AG09309 (cell line): ENCODE results near the gene DARS2.
"Not testable (repeated sequence)": the region's sequence is repeated elsewhere in the genome, so short reads cannot be mapped to it uniquely, and the experiment has no call there.

Experiments
- DNase-seq: peaks from one replicate; pipeline ENCODE4 v3.0.0-alpha.2; 2010; ENCODE audit warnings: low read depth
- H3K4me3 ChIP-seq: 2 replicates; pipeline ENCODE4 v1.5.1; 2011; ENCODE audit warnings: mild to moderate bottlenecking, low read depth, low read length, moderate library complexity; ENCODE audit not compliant: control insufficient read depth
- TF ChIP-seq, protein P1 (sequence below): IDR thresholded peaks from 2 replicates; pipeline ENCODE4 v1.5.1; 2011; ENCODE audit warnings: mild to moderate bottlenecking, low read depth, low read length, inconsistent platforms; ENCODE audit not compliant: insufficient read depth, control insufficient read depth; ENCODE audit errors: missing control alignments

Gene DARS2

DNA sequence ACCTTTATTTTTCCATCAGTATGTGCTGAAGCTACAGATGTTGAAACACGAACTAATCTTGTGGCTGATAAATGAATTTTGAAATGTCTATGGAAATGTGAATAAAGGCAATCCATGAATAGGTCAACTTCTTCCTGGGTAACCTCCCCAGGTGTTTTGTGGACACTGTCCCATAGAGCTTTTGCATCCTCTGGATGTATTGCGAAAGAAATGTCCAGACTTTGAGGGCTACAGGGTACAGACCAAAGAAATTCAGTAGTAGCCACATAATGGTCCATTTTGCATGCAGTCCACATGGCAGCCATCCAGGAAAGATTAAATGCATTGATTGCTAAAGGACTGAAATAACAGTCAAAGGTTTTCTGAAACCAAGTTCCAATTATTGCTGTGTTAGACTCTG, 21.5 kb upstream of the DARS2 start:
- H3K4me3 ChIP-seq = no peak overlapping the region
- TF ChIP-seq, protein P1, sequence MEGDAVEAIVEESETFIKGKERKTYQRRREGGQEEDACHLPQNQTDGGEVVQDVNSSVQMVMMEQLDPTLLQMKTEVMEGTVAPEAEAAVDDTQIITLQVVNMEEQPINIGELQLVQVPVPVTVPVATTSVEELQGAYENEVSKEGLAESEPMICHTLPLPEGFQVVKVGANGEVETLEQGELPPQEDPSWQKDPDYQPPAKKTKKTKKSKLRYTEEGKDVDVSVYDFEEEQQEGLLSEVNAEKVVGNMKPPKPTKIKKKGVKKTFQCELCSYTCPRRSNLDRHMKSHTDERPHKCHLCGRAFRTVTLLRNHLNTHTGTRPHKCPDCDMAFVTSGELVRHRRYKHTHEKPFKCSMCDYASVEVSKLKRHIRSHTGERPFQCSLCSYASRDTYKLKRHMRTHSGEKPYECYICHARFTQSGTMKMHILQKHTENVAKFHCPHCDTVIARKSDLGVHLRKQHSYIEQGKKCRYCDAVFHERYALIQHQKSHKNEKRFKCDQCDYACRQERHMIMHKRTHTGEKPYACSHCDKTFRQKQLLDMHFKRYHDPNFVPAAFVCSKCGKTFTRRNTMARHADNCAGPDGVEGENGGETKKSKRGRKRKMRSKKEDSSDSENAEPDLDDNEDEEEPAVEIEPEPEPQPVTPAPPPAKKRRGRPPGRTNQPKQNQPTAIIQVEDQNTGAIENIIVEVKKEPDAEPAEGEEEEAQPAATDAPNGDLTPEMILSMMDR = no peak
- no peak for DNase-seq

- H3K4me3 ChIP-seq, DNase-seq: not testable (repeated sequence)
Observed at GRCh38 chr1:173813654-173814053, 10.8 kb upstream of the DARS2 start.

DNA sequence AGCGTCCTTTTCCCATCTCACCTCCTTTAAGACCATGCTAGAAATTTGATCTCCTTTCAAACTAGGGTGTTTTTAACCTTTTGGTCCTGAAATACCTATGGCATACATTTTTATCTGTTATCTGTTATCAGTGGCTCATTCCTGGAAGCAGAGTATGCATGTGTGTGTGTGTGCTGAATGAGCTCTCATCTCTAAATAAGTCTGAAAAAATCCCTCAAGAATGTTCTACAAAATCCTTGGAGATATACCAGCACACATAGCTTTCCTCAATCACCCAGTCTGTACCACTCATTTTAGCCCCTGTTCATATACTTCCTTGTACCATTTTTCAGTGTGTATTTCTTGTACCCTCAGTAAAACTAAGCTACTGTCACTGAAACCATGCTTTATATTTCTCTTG, 6.0 kb upstream of the DARS2 start:
- TF ChIP-seq, protein P1 = no peak
- H3K4me3 ChIP-seq = no peak overlapping the region
- no peak for DNase-seq

DNA sequence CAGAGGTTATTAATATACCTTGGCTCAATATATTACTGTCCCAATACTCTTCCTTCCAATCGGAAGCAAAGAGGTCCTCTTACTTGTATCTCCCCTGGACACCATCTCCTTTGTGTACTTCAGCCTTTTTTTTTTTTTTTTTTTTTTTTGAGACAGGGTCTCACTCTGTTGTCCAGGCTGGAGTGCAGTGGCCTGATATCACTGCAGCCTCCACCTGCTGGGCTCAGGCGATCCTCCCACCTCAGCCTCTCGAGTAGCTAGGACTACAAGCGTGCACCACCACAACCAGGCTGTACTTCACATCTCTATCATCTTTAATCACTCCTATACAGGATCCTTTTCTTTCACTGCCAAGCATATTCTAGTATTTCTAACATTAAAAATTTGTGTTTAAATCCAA, 2.8 kb upstream of the DARS2 start:
- TF ChIP-seq, protein P1 = no peak
- H3K4me3 ChIP-seq = no peak overlapping the region
- no peak for DNase-seq

- H3K4me3 ChIP-seq = peak overlapping the region; percentile 90
- DNase-seq = no peak
- TF ChIP-seq, protein P1 = no peak
Observed at GRCh38 chr1:173823781-173824314, 625 bp upstream of the DARS2 start.

DNA sequence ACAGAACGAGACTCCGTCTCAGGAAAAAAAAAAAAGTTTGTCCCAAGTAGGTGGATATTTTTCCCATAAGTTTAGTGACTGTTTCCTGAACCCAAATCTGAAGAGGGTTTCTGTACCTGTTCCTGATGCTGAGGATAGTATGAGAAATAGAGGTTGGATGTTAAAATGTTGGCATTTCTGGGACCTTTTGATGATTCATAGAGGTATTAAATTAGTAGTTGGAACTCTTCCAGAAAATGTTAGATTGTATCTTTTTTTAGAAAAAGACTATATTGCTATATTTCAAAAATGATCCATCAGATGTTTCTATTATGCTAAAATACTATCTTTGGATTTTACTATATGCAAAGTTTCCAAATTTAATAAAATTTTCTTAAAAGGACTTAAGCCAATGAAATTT, 3.1 kb downstream of the DARS2 start:
- H3K4me3 ChIP-seq = no peak overlapping the region
- no peak for DNase-seq
- TF ChIP-seq, protein P1 = no peak

DNA sequence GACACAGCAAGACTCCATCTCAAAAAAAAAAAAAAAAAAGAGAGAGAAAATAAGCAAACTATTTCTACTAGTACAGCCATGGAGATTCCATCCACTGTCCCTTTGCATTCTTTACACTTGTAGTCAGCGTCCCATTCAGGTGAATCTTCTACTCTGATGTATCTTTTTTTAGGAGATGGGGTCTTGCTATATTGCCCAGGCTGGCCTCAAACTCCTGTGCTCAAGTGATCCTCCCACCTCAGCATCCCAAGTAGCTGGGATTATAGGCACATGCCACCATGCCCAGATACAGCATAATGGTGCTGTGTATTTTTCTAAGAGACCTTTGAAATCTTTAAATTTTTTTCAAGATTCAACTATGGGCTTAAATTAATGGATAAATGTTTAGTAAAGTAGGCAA, 8.3 kb downstream of the DARS2 start:
- TF ChIP-seq, protein P1 = no peak
- DNase-seq = no peak
- no peak overlapping the region for H3K4me3 ChIP-seq
